ENCODE data around the gene ZNF653. TPM values are rescaled to one million over a fixed set of nuclear protein-coding genes. Genes with fewer than 3 reads are reported as not detected.
"Not testable (repeated sequence)": the region's sequence is repeated elsewhere in the genome, so short reads cannot be mapped to it uniquely, and the experiment has no call there.

The ZNF653 gene
- total RNA-seq, 1 experiment from 2014 or later = 6.1 TPM

DNA sequence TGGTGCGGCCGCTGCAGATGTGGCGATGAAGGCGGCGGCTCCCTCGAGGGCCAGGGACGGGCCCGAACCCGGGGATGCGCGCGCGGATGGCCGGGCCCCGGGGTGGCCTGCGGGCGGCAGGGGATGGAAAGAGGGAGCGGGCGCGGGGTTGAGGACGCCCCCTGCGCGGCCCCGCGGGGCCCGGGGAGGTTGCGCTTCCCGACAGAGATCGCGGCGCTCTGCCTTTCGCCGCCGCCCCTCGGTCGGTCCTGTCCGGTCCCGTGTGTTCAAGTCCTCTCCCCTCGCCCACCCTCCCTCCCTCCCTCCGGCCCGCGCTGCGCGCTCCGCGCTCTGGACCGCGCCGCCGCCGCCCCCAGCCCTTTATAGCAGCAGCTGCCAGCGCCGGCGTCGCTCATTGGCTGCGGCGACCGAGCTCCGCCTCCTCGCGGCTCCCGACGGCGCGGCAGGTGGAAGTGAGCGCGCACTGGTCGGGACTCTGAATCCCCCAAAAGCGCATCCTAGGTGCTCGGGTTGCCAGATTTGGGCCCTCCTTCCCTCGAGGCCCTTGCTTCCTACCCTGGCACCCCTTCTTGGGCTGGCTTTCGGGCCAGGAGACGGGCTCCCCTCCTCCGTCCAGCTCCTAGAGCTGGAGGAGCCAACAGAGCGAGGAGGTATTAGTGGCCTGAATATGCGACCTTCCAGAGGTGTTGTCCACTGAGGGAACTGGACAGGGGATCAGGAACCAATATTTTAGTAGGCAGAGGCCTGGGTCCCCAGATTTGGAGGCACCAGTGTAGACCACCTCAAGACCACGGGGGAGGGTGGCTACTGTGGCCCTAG, 24.7 kb downstream of the ZNF653 start, which contains the start of gene ELAVL3:
TSS of gene ELAVL3 (minus strand) at position 332 of the 819 bp plus-strand sequence. CDS start 438 bp downstream, outside the sequence.
- Histone ChIP-seq H3K4me3 (ENCODE audit: low read length) (peak within 1 kb of the TSS; percentile 13; the same call in 1 of the 2 replicates), H4K20me1 (ENCODE audit: insufficient read depth, low read depth, low read length) (no peaks in the 10 kb centered on the region), H3K27me3 (ENCODE audit: low read length) (no peaks in the 10 kb centered on the region), H3K36me3 (ENCODE audit: insufficient read depth, low read length) (no peaks in the 10 kb centered on the region), H3K27ac (ENCODE audit: low read length) (no peak within 1 kb of the TSS), H3K79me2 (ENCODE audit: low read length) (no peaks in the 10 kb centered on the region), H3K4me1 (ENCODE audit: low read length) (peaks cover 16% of the 10 kb centered on the region), H3K9me2 (replicated peaks; ENCODE audit: insufficient read depth, low read length) (no peaks in the 10 kb centered on the region), H3K4me2 (ENCODE audit: low read depth, low read length, poor library complexity, severe bottlenecking) (peak within 1 kb of the TSS; percentile 79), H2AFZ (ENCODE audit: low read length) (no peak within 1 kb of the TSS), H3K9me3 (ENCODE audit: low read length) (no peaks in the 10 kb centered on the region), H3K9ac (ENCODE audit: low read length) (peak within 1 kb of the TSS; percentile 34; the same call in 1 of the 2 replicates)
- no peak for DNase-seq

DNA sequence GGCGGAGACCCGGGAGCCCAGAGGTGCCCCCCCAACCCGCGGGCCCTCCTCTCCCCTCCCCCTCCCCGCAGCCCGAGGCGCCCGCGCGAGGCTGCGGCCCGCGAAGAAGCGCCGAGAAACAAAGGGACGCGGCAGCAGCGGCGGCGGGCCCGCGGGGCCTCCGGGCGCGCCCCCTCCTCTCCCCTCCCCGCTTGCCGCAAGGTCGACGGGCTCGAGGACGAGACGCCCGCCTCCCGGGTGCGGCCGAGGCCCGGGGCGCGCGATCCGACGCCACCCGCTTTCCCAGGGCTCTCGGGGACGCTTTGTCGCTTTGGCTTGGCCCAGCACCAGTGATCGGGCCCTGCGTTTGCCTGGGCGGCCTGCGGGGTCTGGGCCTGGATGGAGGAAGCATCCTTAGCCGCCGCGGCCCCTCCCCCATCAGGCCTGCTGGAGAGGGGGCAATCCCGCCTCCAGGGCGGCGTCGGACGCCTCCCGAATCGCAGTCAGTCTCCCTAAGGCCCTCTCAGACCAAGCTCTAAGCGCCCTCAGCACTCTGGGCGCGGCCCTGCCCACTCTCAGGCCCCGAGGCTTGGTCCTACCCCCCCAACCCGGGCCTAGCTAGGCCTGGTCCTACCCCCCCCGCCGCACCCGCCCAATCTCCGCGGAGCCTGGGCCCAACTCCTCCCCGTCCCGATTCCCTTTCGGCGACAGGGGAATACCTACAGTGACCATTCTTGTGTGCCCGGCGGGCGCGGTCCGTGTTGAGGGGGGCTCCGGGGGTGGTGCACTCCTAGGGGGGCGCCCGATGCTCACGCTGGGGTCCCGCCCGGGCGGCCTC, 25.5 kb downstream of the ZNF653 start:
- Histone ChIP-seq H4K20me1 (ENCODE audit: insufficient read depth, low read depth, low read length) (no peaks in the 10 kb centered on the region), H3K4me2 (ENCODE audit: low read depth, low read length, poor library complexity, severe bottlenecking) (no peak overlapping the region), H3K9me3 (ENCODE audit: low read length) (no peaks in the 10 kb centered on the region), H3K36me3 (ENCODE audit: insufficient read depth, low read length) (no peaks in the 10 kb centered on the region), H3K9me2 (replicated peaks; ENCODE audit: insufficient read depth, low read length) (no peaks in the 10 kb centered on the region), H3K27ac (ENCODE audit: low read length) (no peak overlapping the region), H3K4me3 (ENCODE audit: low read length) (no peak overlapping the region), H3K79me2 (ENCODE audit: low read length) (no peaks in the 10 kb centered on the region), H3K27me3 (ENCODE audit: low read length) (no peaks in the 10 kb centered on the region), H2AFZ (ENCODE audit: low read length) (no peak overlapping the region), H3K9ac (ENCODE audit: low read length) (no peak overlapping the region), H3K4me1 (ENCODE audit: low read length) (peaks cover 16% of the 10 kb centered on the region)
- DNase-seq = no peak

DNA sequence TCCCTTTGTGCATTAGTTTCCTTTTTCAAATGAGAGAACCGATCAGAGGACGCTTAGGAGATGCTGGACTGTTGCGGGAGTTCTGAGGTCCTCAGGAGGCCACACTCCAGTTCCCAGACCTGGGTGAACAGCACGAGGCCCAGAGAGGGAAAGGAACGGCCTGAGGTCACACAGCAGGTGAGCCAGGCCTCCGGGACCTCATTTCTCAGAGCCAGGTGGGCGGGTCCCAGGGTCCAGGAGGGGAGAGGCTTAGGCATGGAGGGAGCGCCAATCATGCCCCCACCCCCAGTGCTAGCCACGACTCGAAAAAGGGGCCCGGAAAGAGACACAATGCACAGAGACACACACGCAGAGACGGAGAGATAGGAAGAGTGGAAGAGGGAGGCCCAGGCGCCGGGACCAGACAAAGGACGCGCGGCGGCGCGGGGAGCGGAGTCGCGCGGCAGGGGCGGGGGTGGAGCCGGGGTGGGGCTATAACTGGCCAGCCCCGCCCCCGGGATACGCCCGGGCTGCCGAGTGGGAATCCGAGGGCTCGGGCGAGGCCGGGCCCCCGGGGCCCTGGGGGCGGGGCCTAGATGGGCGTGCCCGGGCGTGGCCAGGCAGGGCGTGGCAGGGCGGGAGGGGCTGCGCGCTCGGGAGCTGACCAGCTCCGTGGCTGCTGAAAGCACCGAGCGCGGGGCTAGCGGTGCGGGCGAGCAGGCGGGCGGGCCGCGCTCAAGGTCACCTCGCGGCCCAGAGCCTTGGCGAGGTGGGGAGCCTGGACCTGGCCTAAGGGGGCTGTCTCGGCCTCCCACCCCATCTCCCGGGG, 26.3 kb downstream of the ZNF653 start:
- Histone ChIP-seq H3K4me2 (ENCODE audit: low read depth, low read length, poor library complexity, severe bottlenecking) (no peak overlapping the region), H2AFZ (ENCODE audit: low read length) (no peak overlapping the region), H4K20me1 (ENCODE audit: insufficient read depth, low read depth, low read length) (no peaks in the 10 kb centered on the region), H3K9me3 (ENCODE audit: low read length) (no peaks in the 10 kb centered on the region), H3K36me3 (ENCODE audit: insufficient read depth, low read length) (no peaks in the 10 kb centered on the region), H3K27me3 (ENCODE audit: low read length) (no peaks in the 10 kb centered on the region), H3K9me2 (replicated peaks; ENCODE audit: insufficient read depth, low read length) (no peaks in the 10 kb centered on the region), H3K27ac (ENCODE audit: low read length) (no peak overlapping the region), H3K4me1 (ENCODE audit: low read length) (peaks cover 16% of the 10 kb centered on the region), H3K79me2 (ENCODE audit: low read length) (no peaks in the 10 kb centered on the region), H3K4me3 (ENCODE audit: low read length) (no peak overlapping the region), H3K9ac (ENCODE audit: low read length) (no peak overlapping the region)
- no peak for DNase-seq

DNA sequence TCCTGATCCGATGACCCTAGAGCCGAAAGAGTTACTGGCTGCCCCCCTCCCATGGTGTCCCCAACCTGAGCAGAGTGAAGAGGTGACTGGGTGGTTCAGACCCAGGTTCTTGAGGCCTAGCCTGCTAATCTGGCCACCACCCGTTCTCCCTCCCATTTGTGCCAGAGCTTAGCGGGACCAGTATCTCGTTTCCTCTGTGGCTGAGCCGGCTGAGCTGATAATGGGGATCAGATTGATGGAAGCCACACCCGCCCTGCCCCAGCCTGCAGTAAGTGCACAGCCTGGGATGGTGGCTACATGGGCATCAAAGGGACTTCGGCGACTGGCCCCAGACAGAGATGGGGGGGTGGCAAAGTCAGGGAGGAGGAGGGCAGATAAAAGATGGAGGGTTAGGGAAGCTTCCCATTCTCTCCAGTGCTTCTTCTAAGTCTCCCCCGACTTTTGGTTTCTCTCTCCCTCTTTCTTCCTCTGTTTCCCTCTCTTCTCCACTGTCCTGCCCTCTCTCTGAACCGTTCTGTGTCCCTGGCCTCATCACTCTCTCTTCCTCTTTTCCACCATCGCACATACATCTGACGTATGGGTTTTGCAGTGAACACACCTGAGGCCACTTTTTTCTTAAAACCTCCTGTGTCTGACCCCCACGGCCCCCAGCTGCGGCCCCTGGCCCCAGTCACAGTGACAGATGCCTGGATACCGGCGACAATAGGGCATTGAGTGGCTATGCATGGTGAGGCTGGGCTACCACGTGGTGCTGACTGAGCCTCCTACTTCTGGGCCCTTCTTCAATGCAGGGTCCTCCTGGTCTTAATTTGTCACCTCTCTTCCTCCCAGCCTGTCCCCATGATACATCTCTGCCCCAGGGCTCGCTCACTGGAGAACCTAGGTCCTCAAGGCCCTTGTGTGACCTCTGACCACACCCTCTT, 27.2 kb downstream of the ZNF653 start:
- H3K9me2 ChIP-seq (replicated peaks; ENCODE audit: insufficient read depth, low read length) = no peaks in the 10 kb centered on the region
- H3K4me1 ChIP-seq (ENCODE audit: low read length) = peaks cover 16% of the 10 kb centered on the region
- no peak overlapping the region for H3K4me3 ChIP-seq (ENCODE audit: low read length)
- no peaks in the 10 kb centered on the region for H4K20me1 ChIP-seq (ENCODE audit: insufficient read depth, low read depth, low read length)
- H3K27me3 ChIP-seq (ENCODE audit: low read length) = no peaks in the 10 kb centered on the region
- H3K9me3 ChIP-seq (ENCODE audit: low read length) = no peaks in the 10 kb centered on the region
- no peak overlapping the region for H2AFZ ChIP-seq (ENCODE audit: low read length)
- no peak for DNase-seq
- H3K27ac ChIP-seq (ENCODE audit: low read length) = no peak overlapping the region
- no peak overlapping the region for H3K9ac ChIP-seq (ENCODE audit: low read length)
- H3K4me2 ChIP-seq (ENCODE audit: low read depth, low read length, poor library complexity, severe bottlenecking) = no peak overlapping the region
- H3K36me3 ChIP-seq (ENCODE audit: insufficient read depth, low read length) = no peaks in the 10 kb centered on the region
- H3K79me2 ChIP-seq (ENCODE audit: low read length) = no peaks in the 10 kb centered on the region

DNA sequence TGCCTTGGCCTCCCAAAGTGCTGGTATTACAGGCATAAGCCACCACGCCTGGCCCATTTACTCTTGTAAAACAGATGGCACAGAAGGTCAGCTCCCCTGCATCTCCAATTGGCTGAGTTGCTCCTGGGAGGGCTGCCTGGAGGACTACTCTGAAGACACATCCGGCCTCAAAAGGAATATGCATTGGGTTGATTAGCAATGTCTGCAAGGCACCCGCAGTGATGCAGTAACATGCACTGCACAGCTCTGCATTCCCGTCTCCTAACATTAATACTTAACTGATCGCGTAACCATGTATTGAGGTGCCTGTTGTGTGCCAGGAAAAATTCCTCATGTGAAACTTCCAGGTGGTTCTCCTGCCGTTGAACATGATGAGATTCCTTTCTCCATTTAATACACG, 29.8 kb downstream of the ZNF653 start:
- Histone ChIP-seq H3K4me2 (ENCODE audit: low read depth, low read length, poor library complexity, severe bottlenecking) (no peak overlapping the region), H2AFZ (ENCODE audit: low read length) (no peak overlapping the region), H3K4me1 (ENCODE audit: low read length) (no peaks in the 10 kb centered on the region), H3K9me3 (ENCODE audit: low read length) (no peaks in the 10 kb centered on the region), H3K36me3 (ENCODE audit: insufficient read depth, low read length) (no peaks in the 10 kb centered on the region), H3K9me2 (replicated peaks; ENCODE audit: insufficient read depth, low read length) (no peaks in the 10 kb centered on the region), H3K79me2 (ENCODE audit: low read length) (no peaks in the 10 kb centered on the region), H3K27ac (ENCODE audit: low read length) (no peak overlapping the region), H4K20me1 (ENCODE audit: insufficient read depth, low read depth, low read length) (no peaks in the 10 kb centered on the region), H3K27me3 (ENCODE audit: low read length) (no peaks in the 10 kb centered on the region), H3K9ac (ENCODE audit: low read length) (no peak overlapping the region), H3K4me3 (ENCODE audit: low read length) (no peak overlapping the region)
- no peak for DNase-seq

DNA sequence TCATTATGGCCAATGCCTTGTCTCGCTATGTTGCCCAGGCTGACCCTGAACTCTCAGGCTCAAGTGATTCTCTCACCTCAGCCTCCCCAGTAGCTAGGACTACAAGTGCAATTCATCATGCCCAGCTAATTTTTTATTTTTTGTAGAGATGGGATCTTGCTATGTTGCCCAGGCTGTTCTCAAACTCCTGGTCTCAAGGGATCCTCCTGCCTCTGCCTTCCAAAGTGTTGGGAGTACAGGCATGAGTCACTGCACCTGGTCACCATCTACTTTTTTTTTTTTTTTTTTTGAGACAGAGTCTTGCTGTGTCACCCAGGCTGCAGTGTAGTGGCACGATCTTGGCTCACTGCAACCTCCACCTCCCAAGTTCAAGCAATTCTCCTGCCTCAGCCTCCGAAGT, 30.3 kb downstream of the ZNF653 start:
- not testable (repeated sequence) for H3K4me2 ChIP-seq (ENCODE audit: low read depth, low read length, poor library complexity, severe bottlenecking); H3K4me1 ChIP-seq (ENCODE audit: low read length); H3K9me2 ChIP-seq (replicated peaks; ENCODE audit: insufficient read depth, low read length); H3K27ac ChIP-seq (ENCODE audit: low read length); H3K9me3 ChIP-seq (ENCODE audit: low read length); H4K20me1 ChIP-seq (ENCODE audit: insufficient read depth, low read depth, low read length); H3K79me2 ChIP-seq (ENCODE audit: low read length); DNase-seq; H3K4me3 ChIP-seq (ENCODE audit: low read length); H3K36me3 ChIP-seq (ENCODE audit: insufficient read depth, low read length); H3K9ac ChIP-seq (ENCODE audit: low read length); H3K27me3 ChIP-seq (ENCODE audit: low read length); H2AFZ ChIP-seq (ENCODE audit: low read length)

DNA sequence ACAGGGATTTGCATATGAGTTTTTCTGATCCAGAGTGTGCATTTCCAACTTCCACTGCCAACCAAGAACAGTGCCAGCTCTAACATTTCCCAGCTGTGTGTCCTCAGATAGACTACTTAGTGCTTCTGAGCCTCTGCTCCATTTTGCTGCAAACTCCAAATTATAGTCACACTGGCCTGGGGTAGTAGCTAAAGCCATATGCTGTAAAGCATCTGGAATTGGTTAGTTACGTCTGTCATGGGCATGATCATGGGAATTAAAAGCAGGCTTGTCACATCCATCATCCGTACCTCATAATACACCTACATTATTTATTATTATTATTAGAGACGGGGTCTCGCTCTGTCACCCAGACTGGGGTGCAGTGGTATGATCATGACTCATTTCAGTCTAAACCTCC, 31.9 kb downstream of the ZNF653 start:
- no peak for DNase-seq

More for the DNA sequence above, 31.9 kb downstream of the ZNF653 start:
- no peak overlapping the region for H3K4me2 ChIP-seq (ENCODE audit: low read depth, low read length, poor library complexity, severe bottlenecking)
- no peaks in the 10 kb centered on the region for H3K79me2 ChIP-seq (ENCODE audit: low read length)
- H3K9ac ChIP-seq (ENCODE audit: low read length) = no peak overlapping the region
- H3K4me1 ChIP-seq (ENCODE audit: low read length) = no peaks in the 10 kb centered on the region
- H3K27ac ChIP-seq (ENCODE audit: low read length) = no peak overlapping the region
- no peak overlapping the region for H3K4me3 ChIP-seq (ENCODE audit: low read length)
- no peak overlapping the region for H2AFZ ChIP-seq (ENCODE audit: low read length)
- H3K36me3 ChIP-seq (ENCODE audit: insufficient read depth, low read length) = no peaks in the 10 kb centered on the region
- H3K9me2 ChIP-seq (replicated peaks; ENCODE audit: insufficient read depth, low read length) = no peaks in the 10 kb centered on the region
- no peaks in the 10 kb centered on the region for H3K27me3 ChIP-seq (ENCODE audit: low read length)
- H3K9me3 ChIP-seq (ENCODE audit: low read length) = no peaks in the 10 kb centered on the region
- no peaks in the 10 kb centered on the region for H4K20me1 ChIP-seq (ENCODE audit: insufficient read depth, low read depth, low read length)

All from Karpas-422 (cell line).